Left lobe of liver (tissue), 2 donors: ENCODE results near the gene PTMA. TPM values are rescaled to one million over a fixed set of nuclear protein-coding genes. Genes with fewer than 3 reads are reported as not detected.
"Not testable (repeated sequence)": the region's sequence is repeated elsewhere in the genome, so short reads cannot be mapped to it uniquely, and the experiment has no call there.

Experiments
- ATAC-seq: fragments of 200-7000 bp; cut with Tn5 transposase; one replicate; pipeline ENCODE4 v1.9.1; 2020; ENCODE audit warnings: mild to moderate bottlenecking, moderate library complexity
- DNase-seq: peaks from one replicate; pipeline ENCODE4 v3.0.0-alpha.2; 2020; ENCODE audit warnings: low spot score
- total RNA-seq: library from RNA; stranded (reverse); gene quantifications from one replicate; pipeline ENCODE4 v1.2.1, GENCODE V29; 2021
- donor health status: DM: no; HTN: no; CAD: no; lungs with moderate emphysema.
- donor health status: DM: no; HTN: yes; CAD: no.

PTMA gene
- total RNA-seq, 1 donor from 2014 or later = 213 TPM

DNA sequence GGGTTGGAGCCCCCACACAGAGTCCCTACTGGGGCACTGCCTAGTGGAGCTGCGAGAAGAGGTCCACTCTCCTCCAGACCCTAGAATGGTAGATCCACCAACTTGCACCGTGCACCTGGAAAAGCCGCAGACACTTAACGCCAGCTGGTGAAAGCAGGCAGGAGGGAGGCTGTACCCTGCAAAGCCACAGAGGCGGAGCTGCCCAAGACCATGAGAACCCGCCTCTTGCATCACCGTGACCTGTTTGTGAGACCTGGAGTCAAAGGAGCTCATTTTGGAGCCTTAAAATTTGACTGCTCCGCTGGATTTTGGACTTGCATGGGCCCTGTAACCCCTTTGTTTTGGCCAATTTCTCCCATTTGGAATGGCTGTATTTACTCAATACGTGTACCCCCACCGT is 40.7 kb downstream of the PTMA start:
- not testable (repeated sequence) for ATAC-seq, DNase-seq

DNA sequence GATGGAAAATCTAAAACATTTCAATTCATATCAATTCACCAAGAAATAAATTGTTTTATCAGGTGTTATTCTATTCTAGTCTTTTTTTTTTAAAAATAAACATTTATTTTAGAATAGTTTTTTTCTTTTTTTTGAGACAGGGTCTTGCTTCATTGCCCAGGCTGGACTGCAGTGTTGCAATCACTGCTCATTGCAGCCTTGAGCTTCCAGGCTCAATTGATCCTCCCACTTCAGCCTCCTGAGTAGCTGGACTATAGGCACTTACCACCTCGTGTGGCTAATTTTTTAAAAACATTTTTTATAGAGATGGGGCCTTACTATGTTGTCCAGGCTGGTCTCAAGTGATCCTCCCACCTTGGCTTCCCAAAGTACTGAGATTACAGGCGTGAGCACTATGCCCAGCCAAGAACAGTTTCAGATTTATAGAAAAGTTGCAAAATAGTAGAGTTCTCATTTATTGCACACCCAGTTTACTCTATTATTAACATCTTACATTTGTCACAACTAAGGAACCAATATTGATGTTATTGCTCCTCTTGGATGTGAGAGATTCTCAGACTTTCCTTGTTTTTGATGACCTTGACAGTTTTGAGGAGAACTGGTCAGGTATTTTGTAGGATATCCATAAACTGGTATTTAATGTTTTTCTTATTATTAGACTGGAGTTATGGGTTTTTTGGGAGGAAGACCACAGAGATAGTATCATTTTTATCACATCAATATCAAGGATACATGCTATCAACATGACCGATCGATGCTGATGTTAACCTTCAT is 42.9 kb downstream of the PTMA start:
- DNase-seq (no peak), ATAC-seq (no peak)

DNA sequence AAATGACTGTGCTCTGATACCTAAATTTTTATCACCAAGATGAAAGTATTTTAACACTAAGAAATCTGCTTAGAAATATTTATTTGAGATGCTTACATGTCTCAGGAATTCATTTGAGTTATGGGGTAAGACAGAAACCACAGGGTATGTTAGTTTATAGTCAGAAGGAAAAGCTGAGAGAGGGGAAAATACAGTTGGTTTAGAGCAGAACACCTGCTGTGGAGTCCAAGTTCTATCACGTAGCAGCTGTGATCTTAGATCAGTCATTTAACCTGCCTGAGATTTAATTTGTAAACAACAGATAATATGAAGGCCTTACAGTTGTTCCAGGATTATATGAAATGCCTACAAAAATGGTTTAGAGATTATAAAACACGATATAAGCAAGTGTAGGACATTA is 43.7 kb downstream of the PTMA start:
- no peak for ATAC-seq

DNA sequence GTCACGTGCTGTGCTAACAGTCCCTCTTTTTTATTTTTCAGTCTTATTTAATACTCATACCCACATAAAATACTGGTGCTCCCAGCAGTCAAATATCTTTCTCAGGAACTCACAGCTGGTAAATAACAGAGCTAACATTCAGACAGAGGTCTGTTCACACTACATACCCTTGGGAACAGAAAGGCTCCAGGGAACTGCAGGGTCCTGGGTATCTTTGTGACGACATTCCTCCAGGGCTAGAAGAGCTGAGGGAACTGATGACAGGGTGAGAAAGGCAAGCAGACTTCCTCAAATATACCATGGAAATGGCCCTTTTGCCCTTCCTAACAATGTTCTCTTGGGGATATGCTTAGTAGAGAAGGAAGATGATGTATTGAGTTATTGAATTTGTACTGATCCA is 53.4 kb downstream of the PTMA start:
- DNase-seq (no peak), ATAC-seq (no peak)

More for the DNA sequence above, 43.7 kb downstream of the PTMA start:
- DNase-seq = no peak

Other genes with a start within 250 kb of the PTMA start
- 126 TPM for gene NCL, start 244.0 kb upstream of the PTMA start, total RNA-seq
- gene NMUR1, start 178.1 kb upstream of the PTMA start, total RNA-seq = 0.30 TPM
- not detected for gene TEX44, start 115.7 kb upstream of the PTMA start, total RNA-seq
- gene PDE6D, start 72.8 kb downstream of the PTMA start, total RNA-seq = 7.5 TPM
- gene COPS7B, start 77.9 kb downstream of the PTMA start, total RNA-seq = 12.7 TPM
- not detected for gene NPPC, start 217.9 kb downstream of the PTMA start, total RNA-seq